Measurements from ENCODE around the gene UGT2B17.
"Not testable (repeated sequence)": the region's sequence is repeated elsewhere in the genome, so short reads cannot be mapped to it uniquely, and the experiment has no call there.

Gene UGT2B17
- total RNA-seq: 0 reads per million in 2 donors

DNA sequence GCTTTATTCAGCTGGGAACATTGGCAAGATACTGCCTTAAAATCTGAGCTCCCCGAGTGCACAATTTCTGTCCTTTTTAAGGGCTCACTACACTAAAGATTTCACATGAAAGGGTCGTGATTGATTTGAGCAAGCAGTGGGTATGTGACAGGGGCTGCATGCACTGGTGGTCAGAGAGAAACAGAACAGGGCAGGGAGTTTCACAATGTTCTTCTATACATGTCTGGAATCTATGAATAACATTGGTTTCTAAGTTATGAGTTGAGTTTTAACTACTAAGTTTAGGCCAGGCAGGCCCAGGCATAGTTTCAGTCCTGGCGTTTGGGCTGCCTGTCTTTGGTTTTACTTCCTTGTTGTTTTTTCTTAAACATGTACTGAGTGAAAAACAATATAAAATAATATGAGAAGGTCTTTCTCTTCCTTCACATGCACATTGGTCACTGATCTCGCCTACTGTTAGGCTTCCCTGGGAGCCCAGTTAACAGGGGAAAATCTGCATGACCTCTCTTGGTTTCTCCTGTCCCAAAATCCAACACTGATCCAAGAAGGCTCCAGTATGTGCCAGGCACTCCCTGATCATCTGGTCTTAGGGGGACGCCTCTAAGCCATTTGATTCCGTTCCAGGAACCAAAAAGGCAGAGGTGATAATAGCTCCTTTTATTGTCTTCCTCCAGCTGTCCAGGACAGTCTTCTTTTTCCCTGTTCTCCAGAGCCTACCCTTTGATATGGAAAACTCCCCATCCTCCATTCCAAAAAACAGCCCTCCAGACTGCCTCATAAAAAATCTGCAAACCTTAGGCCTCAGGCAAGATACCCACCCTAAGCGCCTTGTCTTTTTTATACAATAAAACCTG lies at the start of gene UGT2B17:
Gene UGT2B17, minus strand, starts transcription at position 51 of the 854 bp plus-strand sequence. CDS start 7,838 bp downstream, outside the sequence.
- no peak for DNase-seq

DNA sequence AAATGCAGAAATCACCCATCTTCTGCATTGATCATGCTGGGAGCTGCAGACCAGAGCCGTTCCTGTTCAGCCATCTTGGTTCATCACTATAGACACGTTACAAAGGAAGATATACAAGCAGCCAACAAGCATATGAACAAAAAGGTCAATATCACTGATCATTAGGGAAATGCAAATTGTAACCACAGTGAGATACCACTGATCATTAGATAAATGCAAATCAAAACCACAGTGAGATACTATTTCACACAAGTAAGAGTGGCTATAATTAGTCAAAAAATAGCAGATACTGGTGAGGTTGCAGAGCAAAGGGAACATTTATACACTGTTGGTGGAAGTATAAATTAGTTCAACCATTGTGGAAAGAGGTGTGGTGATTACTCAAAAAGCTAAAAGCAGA lies 46.6 kb upstream of the UGT2B17 start:
- DNase-seq: not testable (repeated sequence)

DNA sequence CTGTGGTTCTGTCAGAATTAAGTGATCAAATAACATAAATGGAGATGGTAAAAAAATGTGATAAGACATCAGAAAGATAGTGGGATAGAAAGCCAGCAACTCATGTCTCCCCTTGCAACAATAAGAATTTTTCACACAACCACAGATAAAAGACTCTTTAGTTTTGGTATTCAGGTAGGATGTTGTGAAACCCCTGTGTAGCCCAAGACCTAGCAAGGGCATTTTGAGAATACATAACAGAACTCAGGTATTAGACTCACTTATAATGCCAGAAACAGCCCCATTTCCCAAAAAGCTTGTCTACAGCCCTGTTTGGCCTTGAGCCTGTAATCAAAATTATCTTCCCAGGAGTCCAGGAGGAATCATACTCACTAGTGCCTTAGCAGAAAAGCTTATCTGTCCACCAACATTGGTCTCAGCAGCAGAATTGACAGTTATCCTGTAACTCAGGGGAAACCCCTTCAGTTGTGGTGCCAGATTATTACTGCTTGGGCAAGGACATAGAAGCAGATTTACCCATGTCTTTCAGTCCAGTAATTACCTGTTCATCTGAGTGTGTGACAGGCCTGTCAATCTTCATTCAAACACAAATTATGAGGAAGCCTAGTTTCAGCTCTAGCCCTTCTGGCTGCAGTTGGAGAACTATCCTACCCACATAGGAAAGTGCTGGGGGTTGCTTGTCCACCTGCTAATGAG lies 41.0 kb upstream of the UGT2B17 start:
- DNase-seq: no peak

DNA sequence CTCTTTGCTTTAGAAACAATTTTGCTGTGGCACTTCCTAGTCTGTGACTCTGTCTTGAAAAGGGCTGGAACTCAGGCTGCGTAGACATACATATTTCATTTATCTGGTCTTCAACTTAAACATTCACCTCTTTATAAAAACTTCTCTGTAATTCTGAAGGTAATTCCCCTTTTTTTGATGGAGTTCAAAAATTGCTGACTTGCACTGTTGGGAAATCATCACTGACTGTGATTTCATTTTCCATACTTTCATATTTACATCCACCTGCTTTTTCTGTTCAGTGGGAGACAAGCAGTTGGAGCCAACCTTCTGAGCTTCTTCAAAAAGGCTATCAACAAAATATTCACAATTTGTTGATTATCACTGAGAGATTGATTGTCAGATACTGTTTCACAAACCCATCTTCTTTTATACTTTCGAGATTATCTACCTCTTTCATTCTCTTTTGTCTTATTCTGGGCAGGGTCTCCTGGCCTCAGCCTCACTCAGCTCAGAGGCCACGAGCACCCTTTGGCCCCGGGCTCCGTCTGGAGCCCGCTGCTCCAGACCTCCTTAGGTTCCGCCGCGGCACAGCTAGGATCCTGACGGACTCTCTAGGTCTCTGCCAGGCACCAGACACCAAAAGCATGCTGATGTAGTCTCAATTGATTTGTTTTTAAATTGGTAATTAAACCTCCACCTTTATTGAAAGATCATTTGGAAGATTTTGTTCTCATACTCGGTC lies 39.7 kb upstream of the UGT2B17 start:
- no peak for DNase-seq

DNA sequence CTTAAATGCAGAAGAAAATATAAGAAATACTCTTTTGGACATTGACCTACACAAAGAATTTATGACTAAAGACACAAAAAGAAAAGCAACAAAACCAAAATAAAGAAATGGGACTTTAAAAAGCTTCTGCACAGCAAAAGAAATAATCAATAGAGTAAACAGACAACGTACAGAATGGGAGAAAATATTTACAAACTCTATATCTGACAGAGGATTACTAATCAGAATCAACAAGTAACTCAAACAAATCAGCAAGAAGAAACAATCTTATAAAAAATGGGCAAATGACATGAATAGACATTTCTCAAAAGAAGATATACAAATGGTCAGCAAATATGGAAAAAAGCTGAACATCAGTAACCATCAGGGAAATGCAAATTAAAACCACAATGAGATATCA lies 37.6 kb upstream of the UGT2B17 start:
- DNase-seq: no peak

DNA sequence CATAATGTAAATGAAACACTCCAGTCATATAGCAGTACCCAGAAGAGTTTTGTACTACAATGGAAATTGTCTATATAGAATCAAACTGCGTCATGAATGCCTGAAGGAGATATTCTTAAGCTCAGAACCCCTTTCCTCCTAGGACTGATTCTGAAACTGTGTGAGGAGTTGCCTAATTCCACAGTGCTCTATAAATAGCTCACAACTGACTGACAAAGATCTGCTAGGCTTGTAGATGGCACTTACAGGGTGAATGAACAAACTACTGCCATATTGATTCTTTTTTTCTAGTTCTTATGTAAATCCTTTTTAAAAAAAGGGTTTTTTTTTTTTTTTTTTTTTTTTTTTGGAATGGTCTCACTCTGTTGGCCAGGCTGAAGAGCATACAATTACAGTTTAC lies 30.1 kb upstream of the UGT2B17 start:
- no peak for DNase-seq

DNA sequence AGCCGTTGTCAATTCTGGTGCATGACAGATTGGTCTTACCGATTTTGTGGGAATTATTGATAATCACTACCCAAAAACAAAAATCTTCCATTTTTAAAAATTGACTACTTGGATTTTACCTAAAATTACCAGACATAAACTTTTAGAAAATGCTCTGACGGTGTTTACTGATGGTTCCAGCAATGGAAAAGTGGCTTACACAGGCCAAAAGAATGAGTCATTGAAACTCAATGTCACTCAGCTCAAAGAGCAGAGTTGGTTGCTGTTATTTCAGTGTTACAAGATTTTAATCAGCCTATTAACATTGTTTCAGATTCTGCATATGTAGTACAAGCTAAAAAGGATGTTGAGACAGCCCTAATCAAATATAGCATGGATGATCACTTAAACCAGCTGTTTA lies 23.0 kb upstream of the UGT2B17 start:
- no peak for DNase-seq

DNA sequence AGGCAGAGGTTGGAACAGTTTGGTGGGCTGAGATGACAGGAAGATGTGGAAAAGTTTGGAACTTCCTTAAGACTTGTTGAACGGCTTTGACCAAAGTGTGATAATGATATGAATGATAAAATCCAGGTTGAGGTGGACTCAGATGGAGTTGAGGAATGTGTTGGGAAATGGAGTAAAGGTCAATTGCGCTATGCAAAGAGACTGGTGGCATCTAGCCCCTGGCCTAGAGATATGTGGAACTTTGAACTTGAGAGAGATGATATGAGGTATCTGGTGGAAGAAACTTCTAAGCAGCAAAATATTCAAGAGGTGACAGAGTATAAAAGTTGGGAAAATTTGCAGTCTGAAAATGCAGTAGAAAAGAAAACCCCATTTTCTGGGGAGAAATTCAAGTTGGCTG lies 21.4 kb upstream of the UGT2B17 start:
- no peak for DNase-seq

DNA sequence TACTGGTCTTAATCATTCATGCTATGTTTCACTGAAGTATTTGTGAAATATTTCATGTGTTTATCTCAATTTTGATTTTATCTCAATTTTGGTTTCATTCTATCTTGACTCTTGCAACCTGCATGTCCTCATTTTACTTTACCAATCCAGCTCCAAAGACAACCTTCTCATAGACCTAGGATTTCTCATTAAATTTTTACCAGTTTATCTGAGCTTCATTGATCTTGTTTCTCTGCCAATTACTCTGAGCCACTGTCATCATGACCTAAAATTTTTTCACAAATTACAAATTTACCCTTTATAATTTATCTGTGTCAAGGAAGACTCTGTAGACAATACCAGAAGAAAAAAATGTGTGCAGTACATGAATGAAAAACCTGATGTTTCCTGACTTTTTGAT lies 18.6 kb upstream of the UGT2B17 start:
- DNase-seq: no peak

DNA sequence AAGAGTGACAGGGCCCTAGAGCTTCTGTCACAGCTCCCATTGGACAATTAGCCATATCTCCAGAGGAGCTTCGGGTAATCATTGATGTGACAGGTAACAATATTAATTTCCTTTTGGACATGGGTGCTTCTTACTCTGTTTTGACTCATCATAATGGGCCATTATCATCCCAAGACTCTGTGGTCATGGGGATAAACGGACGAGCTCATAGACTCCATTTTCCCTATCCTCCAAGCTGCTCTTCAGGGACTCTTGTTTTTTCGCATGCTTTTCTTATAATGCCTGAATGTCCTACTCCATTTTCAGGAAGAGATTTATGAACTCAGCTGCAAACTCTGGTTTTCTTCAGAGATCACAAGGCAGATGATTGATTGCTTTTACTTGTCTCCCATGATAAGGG lies 17.0 kb upstream of the UGT2B17 start:
- DNase-seq: no peak

DNA sequence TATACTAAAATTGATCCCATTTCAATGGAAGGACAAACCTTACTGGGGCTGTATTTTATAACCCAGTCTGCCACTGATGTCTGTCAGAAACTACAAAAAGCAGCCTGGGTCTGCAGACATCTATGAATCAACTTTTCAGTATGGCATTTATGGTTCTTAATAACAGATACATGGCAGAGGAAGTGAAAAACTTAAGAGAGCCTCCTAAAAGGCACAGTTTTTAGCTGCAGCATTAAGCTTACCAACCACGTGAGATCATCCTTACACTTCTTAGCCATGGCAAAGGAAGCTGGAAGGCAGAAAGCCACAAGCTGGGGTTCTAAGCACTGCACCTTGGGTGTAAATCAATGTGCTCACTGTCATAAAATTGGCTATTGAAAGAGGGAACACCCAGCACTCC lies 16.6 kb upstream of the UGT2B17 start:
- DNase-seq: no peak

DNA sequence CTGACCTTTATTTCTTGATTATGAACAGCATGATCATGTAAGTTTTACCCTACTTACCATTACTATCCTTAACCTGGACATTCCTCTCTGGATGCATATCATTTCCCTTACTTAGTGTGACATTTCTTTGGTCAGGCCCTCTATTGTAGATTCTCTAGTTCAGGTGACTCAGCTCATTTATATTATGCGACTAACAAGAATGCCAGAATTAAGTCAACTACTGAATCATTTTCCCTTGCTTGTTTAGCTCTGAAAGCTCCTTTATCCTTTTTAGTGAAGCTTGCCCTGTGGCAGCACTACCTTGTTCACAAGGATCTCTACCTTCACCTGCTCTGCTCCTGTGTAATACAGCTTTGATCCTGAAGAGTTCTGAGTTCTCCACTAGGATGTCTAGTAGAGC lies 15.1 kb upstream of the UGT2B17 start:
- DNase-seq: no peak

DNA sequence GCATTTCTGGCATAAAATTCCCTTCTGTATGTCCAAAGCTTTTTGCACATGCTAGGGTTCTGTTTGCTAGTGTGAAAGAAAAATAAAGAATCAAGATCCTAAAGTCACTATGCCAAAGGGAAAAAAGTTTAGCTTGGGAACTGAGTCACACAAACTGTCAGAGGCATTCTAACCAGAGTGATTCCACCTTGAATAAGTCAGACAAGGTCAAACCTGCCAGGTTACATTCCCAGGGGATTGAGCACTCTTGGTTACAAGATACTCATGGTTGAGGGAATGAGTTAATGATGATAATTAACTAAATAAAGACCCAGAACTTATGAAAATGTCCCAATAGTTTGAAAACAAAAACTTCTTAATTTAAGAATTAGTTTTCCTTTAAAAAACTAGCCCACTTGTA lies 13.7 kb upstream of the UGT2B17 start:
- no peak for DNase-seq

DNA sequence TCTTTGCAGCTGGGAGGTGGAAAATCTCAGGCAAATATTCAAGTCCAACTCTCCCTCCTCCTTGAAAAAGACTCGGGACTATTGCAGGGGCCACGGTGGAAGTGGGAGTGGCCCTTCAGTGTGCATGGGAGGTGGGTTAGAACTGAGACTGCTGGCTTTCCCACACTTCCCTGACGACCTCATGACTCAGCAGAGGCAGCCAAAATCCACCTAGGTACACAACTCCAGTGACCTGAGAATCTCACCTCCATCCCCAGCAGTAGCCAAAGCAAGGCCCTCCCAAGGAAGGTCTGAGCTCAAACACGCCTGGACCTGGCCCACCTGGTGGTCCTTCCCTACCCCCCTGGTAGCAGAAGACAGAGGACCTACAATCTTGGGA lies 6.2 kb upstream of the UGT2B17 start:
- DNase-seq: no peak

DNA sequence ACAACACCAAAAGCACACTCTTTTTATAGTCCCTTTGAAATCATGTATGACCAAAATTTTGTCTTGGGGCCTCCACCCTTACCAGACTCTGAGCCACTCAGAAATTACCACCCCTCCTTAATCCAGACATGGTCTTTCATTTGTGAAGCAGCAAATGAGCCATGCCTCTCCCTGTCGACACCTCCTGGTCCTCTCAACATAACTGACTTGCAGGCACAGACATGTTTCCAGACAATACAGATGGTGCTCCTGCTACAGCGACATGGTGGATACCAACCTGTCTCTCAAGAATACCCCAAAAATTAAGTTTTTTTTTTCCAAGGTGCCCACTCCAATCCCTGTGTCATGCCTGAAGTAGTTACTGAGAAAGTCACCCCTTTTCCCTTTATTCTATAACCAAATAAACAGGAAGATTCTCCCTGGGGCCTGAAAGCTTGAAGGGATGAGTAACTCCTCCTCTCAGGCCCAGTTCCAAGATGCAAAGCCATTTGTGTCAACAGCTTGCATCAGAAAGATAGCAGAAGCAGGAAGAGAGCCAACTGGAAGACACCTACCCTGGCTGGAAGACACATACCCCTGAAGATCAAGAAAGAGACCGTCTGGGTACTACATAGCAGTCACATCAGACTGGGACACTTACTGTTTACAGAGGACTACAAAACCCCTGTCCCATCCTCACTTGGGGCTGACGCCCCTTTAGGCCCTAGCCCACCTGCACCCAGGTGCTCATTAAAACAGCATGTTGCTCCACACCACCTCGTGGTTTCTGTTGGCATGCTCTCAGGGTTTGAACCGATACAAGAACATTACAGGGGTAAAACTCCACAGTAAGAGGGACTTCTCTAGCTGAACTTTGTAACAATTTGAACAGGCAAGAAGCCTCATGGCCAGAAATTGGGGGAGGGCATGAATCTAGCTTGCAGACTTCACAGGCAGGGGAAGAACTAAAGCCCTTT lies 5.5 kb upstream of the UGT2B17 start:
- no peak for DNase-seq

DNA sequence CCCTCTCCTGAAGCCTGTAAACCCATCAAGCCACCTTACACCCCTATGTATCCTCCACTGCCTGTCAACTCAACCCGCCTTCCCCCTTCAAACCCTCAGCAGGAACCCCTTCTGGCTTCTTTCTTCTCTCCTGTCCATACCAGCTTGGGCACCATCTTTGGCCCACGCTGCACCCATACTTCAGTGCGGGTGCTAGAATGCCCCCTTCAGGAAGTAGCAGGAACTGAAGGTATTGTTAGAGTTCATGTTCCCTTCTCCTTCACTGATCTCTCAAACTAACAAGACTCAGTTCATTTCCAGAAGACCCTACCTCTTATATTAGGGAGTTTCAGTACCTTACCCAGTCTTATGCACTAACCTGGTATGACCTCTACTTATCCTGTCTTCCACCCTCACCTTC lies 1.5 kb upstream of the UGT2B17 start:
- DNase-seq: no peak

DNA sequence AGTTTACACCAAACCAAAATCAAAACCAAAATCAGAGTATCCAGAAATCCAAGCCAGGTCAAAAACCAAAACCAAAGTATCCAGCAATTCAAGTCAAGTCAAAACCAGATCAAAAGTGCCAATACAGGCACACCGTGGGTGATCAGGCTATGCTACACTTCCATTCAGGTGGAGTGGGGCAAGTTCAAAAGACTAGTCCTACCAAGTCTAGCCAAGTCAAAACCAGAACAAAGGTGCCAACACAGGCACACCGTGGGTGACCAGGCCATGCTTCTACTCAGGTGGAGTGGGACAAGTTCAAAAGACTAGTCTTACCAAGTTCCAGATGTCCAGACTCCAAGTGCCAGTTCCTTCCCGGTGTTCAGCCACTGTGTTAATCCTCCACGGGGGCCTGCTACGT lies 486 bp downstream of the UGT2B17 start:
- DNase-seq: not testable (repeated sequence)

DNA sequence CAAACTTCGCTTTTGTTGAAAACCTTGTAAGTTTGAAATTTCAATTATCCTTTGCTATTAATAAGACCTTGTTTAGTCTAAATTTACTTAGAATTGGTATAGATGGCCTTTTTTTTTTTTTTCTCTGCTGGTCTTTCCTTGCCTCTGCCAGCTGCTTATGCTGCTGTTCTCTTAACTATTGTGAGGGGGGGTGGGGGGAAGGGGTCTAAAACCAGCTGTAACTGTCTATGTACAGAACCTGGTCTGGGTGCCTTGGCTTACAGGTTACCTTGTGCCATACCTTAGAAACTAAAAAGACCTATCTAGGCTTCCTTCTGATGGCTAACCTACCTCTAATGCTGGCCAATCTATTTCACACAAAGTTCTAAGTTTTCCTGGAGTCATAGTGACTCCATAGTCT lies 1.0 kb downstream of the UGT2B17 start:
- no peak for DNase-seq

DNA sequence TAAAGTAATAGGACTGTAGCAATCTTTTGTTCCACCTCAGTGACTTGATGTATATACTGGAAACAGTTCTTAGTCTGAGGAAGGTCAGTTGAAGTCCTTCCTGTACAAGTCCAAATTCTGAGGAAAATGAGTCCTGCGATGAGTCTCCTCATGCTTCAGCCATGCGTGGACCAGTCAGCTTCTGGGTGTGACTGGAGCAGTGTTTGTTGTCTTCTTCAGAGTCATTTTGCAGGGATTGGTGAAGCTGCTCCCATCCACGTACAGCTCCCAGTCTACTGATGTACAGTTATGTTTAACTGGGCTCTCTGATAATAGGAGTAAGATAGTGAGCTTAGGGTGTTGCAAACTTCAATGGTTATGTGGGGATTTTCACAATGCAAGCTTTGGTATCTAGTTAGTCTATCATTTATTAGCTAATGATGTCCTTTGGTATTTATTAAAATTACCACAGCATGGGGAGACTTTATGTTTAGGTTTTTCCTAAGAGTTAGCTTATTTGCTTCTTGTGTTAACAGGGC lies 3.4 kb downstream of the UGT2B17 start:
- DNase-seq: no peak

DNA sequence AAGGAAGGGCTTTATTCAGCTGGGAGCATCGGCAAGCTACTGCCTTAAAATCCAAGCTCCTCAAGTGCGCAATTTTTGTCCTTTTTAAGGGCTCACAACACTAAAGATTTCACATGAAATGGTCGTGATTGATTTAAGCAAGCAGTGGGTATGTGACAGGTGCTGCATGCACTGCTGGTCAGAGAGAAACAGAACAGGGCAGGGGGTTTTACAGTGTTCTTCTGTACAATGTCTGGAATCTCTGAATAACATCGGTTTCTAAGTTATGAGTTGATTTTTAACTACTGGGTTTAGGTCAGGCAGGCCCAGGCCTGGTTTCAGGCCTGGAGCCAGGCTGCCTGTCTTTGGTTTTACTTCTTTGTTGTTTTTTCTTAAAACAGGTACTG lies 6.0 kb downstream of the UGT2B17 start:
- no peak for DNase-seq

DNA sequence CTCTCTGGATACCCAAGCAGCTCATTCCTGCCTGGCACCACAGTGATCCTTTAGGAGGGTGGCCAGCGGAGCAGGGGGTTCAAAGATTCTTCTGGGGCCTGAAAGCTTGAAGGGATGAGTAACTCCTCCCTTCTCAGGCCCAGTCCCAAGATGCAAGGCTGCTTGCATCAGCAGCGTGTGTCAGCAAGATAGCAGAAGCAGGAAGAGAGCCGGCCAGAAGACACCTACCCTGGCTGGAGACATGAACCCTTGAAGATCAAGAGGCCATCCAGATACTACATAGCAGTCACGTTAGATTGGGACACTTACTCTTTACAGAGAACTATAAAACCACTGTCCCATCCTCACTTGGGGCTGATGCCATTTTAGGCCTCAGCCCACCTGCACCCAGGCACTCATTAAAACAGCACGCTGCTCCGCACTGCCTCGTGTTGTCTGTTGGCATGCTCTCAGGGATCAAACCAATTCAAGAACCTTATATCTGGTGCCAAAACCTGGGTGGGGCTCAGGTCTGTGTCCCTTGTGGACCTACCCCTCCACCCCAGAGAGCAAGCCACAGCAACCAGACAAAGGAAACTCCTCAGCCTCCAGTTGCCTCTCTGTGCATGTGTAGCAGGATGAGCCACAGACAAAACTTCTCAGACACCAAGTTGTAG lies 6.5 kb downstream of the UGT2B17 start:
- no peak for DNase-seq

DNA sequence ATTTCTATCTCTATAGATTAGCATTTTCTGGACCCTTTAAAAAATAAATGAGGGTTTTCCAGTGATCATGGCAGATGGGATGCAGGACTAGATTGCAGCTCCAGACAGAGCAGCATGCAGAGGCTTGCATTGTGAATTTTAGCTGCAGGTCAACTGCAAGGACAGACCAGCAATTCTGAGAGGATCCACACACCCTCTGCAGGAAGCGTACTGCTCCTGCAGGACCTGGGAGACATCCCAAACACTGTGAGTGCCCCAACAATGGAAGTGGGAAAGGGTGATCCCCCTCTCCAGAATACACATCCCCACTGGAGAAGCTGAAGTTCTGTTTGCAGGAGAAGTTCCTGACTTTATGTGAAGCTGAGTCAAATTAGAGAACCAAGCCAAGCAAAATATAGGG lies 7.1 kb downstream of the UGT2B17 start:
- DNase-seq: not testable (repeated sequence)
